GM08714 (cell line): ENCODE measurements around the gene IDH3A.
"Not testable (repeated sequence)": the region's sequence is repeated elsewhere in the genome, so short reads cannot be mapped to it uniquely, and the experiment has no call there.

Experiments used
- H3K4me3 ChIP-seq: fragments of 200-500 bp; sonication (Bioruptor generic); 2 replicates; pipeline ENCODE4 v1.5.1; 2014; ENCODE audit warnings: mild to moderate bottlenecking, low read length, inconsistent platforms
- ZNF274 ChIP-seq: IDR thresholded peaks from 2 replicates; pipeline ENCODE4 v1.6.1; 2012; ENCODE audit warnings: mild to moderate bottlenecking, low read depth, low read length

IDH3A gene

GRCh38 chr15:78146425-78147154, 2.6 kb upstream of the IDH3A start:
- no peak for TF ChIP-seq ZNF274
- H3K4me3 ChIP-seq = no peak overlapping the region

- H3K4me3 ChIP-seq = no peak overlapping the region
- no peak for TF ChIP-seq ZNF274
Observed at GRCh38 chr15:78147566-78147965, 1.6 kb upstream of the IDH3A start.

GRCh38 chr15:78148392-78149067, 632 bp upstream of the IDH3A start:
- peak overlapping the region; percentile 98 for H3K4me3 ChIP-seq
- TF ChIP-seq ZNF274 = no peak

GRCh38 chr15:78149805-78150751, 916 bp downstream of the IDH3A start:
- H3K4me3 ChIP-seq = peak overlapping the region; percentile 80
- no peak for TF ChIP-seq ZNF274

DNA sequence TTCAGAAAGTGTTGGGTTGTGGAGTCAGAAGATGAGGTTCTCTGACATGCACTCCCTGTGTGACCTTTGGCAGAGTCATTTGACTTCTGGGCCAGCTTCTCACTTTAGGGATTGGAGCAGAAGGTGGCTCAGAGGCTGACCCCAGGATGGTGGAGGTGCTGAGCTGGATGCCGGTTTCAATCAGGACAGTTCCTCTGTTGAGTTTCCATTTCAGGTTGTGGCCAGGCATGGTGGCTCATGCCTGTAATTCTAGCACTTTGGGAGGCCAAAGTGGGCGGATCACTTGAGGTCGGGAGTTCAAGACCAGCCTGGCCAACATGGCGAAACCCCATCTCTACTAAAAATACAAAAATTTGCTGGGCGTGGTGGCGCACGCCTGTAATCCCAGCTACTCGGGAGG, 1.9 kb downstream of the IDH3A start:
- H3K4me3 ChIP-seq = not testable (repeated sequence)

GRCh38 chr15:78154955-78155354, 5.8 kb downstream of the IDH3A start:
- H3K4me3 ChIP-seq = no peak overlapping the region
- TF ChIP-seq ZNF274 = no peak

DNA sequence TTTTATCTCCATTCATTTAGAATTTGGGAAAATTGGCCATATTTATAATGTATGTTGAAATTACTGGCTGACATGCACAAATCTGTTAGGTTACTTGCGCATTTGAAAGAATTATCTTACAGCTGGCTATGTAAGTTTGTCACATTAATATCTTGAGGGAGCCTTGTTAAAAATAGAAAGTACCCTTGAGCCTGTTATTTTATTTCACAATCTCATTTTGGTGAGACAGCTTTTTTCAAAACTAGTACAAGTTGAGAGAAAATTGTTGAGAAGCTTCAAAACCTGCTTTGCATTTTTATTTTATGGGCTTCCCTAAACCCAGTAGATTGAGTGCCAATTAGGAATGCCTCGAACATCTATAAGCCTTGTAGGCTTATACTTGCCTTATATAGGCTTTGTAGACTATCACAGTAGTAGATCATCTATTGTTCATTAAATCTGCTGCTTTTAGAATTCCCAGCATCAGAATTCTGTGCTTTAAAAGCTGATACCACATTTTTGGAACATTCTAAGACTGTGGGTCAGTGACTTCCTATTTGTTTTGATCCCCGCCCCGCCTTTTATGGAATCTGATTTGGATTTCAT, 6.3 kb downstream of the IDH3A start:
- TF ChIP-seq ZNF274 = no peak

GRCh38 chr15:78156653-78157052, 7.5 kb downstream of the IDH3A start:
- H3K4me3 ChIP-seq = no peak overlapping the region
- TF ChIP-seq ZNF274 = no peak

More for the DNA sequence above, 6.3 kb downstream of the IDH3A start:
- H3K4me3 ChIP-seq = no peak overlapping the region

DNA sequence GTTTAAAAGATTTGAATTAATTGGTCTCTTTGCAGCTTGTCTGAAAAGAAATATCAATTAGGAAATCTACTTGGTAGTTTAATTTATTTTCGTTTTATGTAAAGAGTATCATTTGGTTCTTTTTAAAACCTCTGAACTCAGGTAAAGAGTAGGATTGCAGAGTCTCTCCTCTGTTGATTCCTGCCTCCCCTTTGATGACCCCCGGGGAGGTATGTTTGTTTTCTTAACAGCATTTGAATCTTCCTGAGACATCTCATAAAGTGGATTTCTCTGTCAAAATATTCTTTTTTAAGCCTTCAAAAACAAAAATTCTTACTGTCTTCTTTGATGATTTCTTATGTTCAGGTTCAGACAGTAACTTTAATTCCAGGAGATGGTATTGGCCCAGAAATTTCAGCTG, 8.0 kb downstream of the IDH3A start:
- no peak for TF ChIP-seq ZNF274
- no peak overlapping the region for H3K4me3 ChIP-seq

DNA sequence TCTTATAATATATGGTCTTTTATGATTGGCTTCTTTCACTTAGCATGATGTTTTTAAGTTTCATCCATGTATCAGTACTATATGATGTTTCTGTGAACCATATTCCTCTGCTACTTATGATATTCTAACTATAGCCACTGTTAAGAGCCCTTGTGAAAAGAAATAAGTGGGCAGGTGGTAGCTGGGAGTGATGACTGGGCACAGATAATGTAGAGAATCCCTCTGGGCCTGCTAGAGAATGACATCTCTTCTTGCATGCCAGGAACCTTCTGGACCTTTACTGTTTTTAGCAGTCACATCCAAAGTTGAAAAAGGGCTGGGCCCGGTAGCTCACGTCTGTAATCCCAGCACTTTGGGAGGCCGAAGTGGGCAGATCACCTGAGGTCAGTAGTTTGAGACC, 10.2 kb downstream of the IDH3A start:
- no peak for TF ChIP-seq ZNF274
- no peak overlapping the region for H3K4me3 ChIP-seq

DNA sequence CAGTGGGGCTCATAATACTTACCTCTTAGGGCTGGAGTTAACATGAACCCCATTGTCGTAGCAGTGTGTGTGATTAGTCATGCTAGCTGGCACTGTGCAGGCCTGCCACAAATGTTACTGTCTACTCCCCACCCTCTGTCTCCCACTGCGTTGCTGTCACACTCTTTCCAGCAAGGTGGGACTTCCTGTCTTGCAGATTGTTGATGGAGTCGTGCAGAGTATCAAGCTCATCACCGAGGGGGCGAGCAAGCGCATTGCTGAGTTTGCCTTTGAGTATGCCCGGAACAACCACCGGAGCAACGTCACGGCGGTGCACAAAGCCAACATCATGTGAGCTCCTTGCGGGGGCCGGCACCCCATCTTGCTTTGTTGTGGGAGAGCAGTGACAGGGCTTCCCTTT, 12.9 kb downstream of the IDH3A start:
- H3K4me3 ChIP-seq = no peak overlapping the region
- no peak for TF ChIP-seq ZNF274

GRCh38 chr15:78164010-78164409, 14.8 kb downstream of the IDH3A start:
- no peak for TF ChIP-seq ZNF274

GRCh38 chr15:78167227-78167888, 18.2 kb downstream of the IDH3A start:
- H3K4me3 ChIP-seq = peak overlapping the region; percentile 63; the same call in 1 of the 2 replicates
- TF ChIP-seq ZNF274 = no peak

More at GRCh38 chr15:78164010-78164409, 14.8 kb downstream of the IDH3A start:
- no peak overlapping the region for H3K4me3 ChIP-seq

- peak overlapping the region; percentile 29; the same call in 1 of the 2 replicates for H3K4me3 ChIP-seq
Observed at GRCh38 chr15:78168608-78169007, 19.4 kb downstream of the IDH3A start.

More at GRCh38 chr15:78168608-78169007, 19.4 kb downstream of the IDH3A start:
- no peak for TF ChIP-seq ZNF274
